GM23338 (cell line): ENCODE results near the gene AKR1B1. TPM values are rescaled to one million over a fixed set of nuclear protein-coding genes. Genes with fewer than 3 reads are reported as not detected.

Experiments used
- ATAC-seq: fragments of 200-7000 bp; cut with Tn5 transposase; 3 replicates; pipeline ENCODE4 v1.9.1; 2020
- DNase-seq: peaks from one replicate; pipeline ENCODE4 v3.0.0-alpha.2; 2015; ENCODE audit warnings: low spot score
- H2AFZ ChIP-seq: fragments of 200-600 bp; sonication (generic); 2 replicates; pipeline ENCODE4 v1.8.0; 2016; ENCODE audit warnings: antibody characterized with exemption, mild to moderate bottlenecking, moderate library complexity
- H3F3A ChIP-seq: fragments of 200-600 bp; sonication (generic); replicated peaks from 2 replicates; pipeline ENCODE4 v1.8.0; 2017; ENCODE audit warnings: antibody characterized with exemption, mixed run types, low read depth
- H3K27ac ChIP-seq: fragments of 200-600 bp; sonication (generic); 2 replicates; pipeline ENCODE4 v1.6.1; 2016; ENCODE audit warnings: low read depth
- H3K27me3 ChIP-seq: fragments of 200-600 bp; sonication (generic); 2 replicates; pipeline ENCODE4 v1.8.0; 2016; ENCODE audit warnings: mild to moderate bottlenecking, mixed run types, moderate library complexity; ENCODE audit not compliant: insufficient read depth
- H3K36me3 ChIP-seq: fragments of 200-600 bp; sonication (generic); 2 replicates; pipeline ENCODE4 v1.8.0; 2016; ENCODE audit warnings: mild to moderate bottlenecking; ENCODE audit not compliant: insufficient read depth
- H3K4me1 ChIP-seq: fragments of 200-600 bp; sonication (generic); 2 replicates; pipeline ENCODE4 v1.8.0; 2016; ENCODE audit warnings: mild to moderate bottlenecking, moderate library complexity; ENCODE audit not compliant: insufficient read depth
- H3K4me2 ChIP-seq: fragments of 200-600 bp; sonication (generic); 2 replicates; pipeline ENCODE4 v1.7.1; 2017; ENCODE audit warnings: mixed run types
- H3K4me3 ChIP-seq: fragments of 200-600 bp; sonication (generic); 2 replicates; pipeline ENCODE4 v1.6.1; 2016; ENCODE audit warnings: mixed run types
- H3K79me2 ChIP-seq: fragments of 200-600 bp; sonication (generic); replicated peaks from 2 replicates; pipeline ENCODE4 v1.8.0; 2017; ENCODE audit warnings: mild to moderate bottlenecking; ENCODE audit not compliant: insufficient read depth
- H3K9me2 ChIP-seq: fragments of 200-600 bp; sonication (generic); 2 replicates; pipeline ENCODE4 v1.8.0; 2017; ENCODE audit not compliant: insufficient read depth
- H4K20me1 ChIP-seq: fragments of 200-600 bp; sonication (generic); replicated peaks from 2 replicates; pipeline ENCODE4 v1.8.0; 2017; ENCODE audit warnings: mild to moderate bottlenecking; ENCODE audit not compliant: insufficient read depth
- H3K27ac Mint-ChIP-seq: 2 replicates; pipeline ENCODE4 v1.8.0; 2020; ENCODE audit warnings: inconsistent platforms, mild to moderate bottlenecking, moderate library complexity, mixed read lengths
- H3K27me3 Mint-ChIP-seq: 3 replicates; pipeline ENCODE4 v1.8.0; 2022; ENCODE audit warnings: low read depth, mild to moderate bottlenecking, moderate library complexity, mixed read lengths, inconsistent platforms; ENCODE audit not compliant: insufficient read depth, poor library complexity
- H3K36me3 Mint-ChIP-seq: 3 replicates; pipeline ENCODE4 v1.8.0; 2021; ENCODE audit warnings: low read depth, mild to moderate bottlenecking, inconsistent platforms, moderate library complexity, mixed read lengths
- H3K4me1 Mint-ChIP-seq: 3 replicates; pipeline ENCODE4 v1.8.0; 2020; ENCODE audit warnings: mild to moderate bottlenecking, inconsistent platforms, mixed read lengths
- H3K4me3 Mint-ChIP-seq: 3 replicates; pipeline ENCODE4 v1.8.0; 2021; ENCODE audit warnings: moderate library complexity, mild to moderate bottlenecking, inconsistent platforms, mixed read lengths
- H3K9me3 Mint-ChIP-seq: 3 replicates; pipeline ENCODE4 v1.8.0; 2020; ENCODE audit warnings: moderate library complexity, mild to moderate bottlenecking, inconsistent platforms, mixed read lengths
- CREB1 ChIP-seq: fragments of 250-450 bp; sonication (Bioruptor Pico); IDR thresholded peaks from 2 replicates; pipeline ENCODE4 v1.5.0; 2020; ENCODE audit warnings: low read depth, mild to moderate bottlenecking, moderate library complexity
- ETS1 ChIP-seq: IDR thresholded peaks from 2 replicates; pipeline ENCODE4 v1.6.1; 2016; ENCODE audit warnings: antibody characterized with exemption
- EZH2phosphoT487 ChIP-seq: fragments of 200-600 bp; sonication (generic); IDR thresholded peaks from one replicate; pipeline ENCODE4 v1.8.1; 2018; ENCODE audit warnings: antibody characterized with exemption; ENCODE audit not compliant: unreplicated experiment
- NANOG ChIP-seq: IDR thresholded peaks from 2 replicates; pipeline ENCODE4 v1.6.1; 2016; ENCODE audit warnings: antibody characterized with exemption, borderline replicate concordance
- REST ChIP-seq: IDR thresholded peaks from one replicate; pipeline ENCODE4 v1.6.1; 2018; ENCODE audit warnings: antibody characterized with exemption; ENCODE audit not compliant: unreplicated experiment
- STAT1 ChIP-seq: IDR thresholded peaks from one replicate; pipeline ENCODE4 v1.6.1; 2016; ENCODE audit warnings: antibody characterized with exemption; ENCODE audit not compliant: unreplicated experiment
- polyA plus RNA-seq: library from polyadenylated mRNA; unstranded; fragments of >200 nt; fragmentation: Nextera tagmentation; extraction: Ambion mirVana; gene quantifications from 2 replicates; pipeline ENCODE4 v1.2.1, GENCODE V29; 2016
- total RNA-seq: library from RNA; depleted of rRNA; stranded (reverse); fragments of >200 nt; shearing (Covaris generic); gene quantifications from 2 replicates; pipeline ENCODE4 v1.2.3, GENCODE V29; 2014
- TF ChIP-seq, protein P1 (sequence below): fragments of 250-450 bp; sonication (Bioruptor Pico); IDR thresholded peaks from 2 replicates; pipeline ENCODE4 v1.5.0; 2020; ENCODE audit warnings: mild to moderate bottlenecking, moderate library complexity

The AKR1B1 gene
- total and polyA plus RNA-seq, 2 experiments from 2014 or later = 132 to 154 TPM

GRCh38 chr7:134452991-134453473 is 5.9 kb downstream of the AKR1B1 start:
- Mint-ChIP-seq H3K27ac (peak overlapping the region; percentile 70; the same call in 1 of the 2 replicates), H3K4me3 (no peak overlapping the region), H3K36me3 (peaks cover 64% of the 10 kb centered on the region), H3K9me3 (no peaks in the 10 kb centered on the region), H3K4me1 (peaks cover 21% of the 10 kb centered on the region; the same call in 2 of the 3 replicates), H3K27me3 (peaks cover 3% of the 10 kb centered on the region)
- H3K9me2 ChIP-seq = no peaks in the 10 kb centered on the region
- ATAC-seq (no peak), DNase-seq (no peak)
- no peak for TF ChIP-seq CREB1
- no peak for TF ChIP-seq EZH2phosphoT487
- TF ChIP-seq NANOG = no peak
- H3K27ac ChIP-seq = no peak overlapping the region
- no peak overlapping the region for H3K4me2 ChIP-seq
- peaks cover 29% of the 10 kb centered on the region; the same call in 1 of the 2 replicates for H3K36me3 ChIP-seq
- no peak overlapping the region for H3K4me3 ChIP-seq
- no peaks in the 10 kb centered on the region for H3F3A ChIP-seq
- H3K27me3 ChIP-seq = no peaks in the 10 kb centered on the region
- H4K20me1 ChIP-seq = peaks cover 18% of the 10 kb centered on the region
- H2AFZ ChIP-seq = no peak overlapping the region
- peaks cover 60% of the 10 kb centered on the region for H3K79me2 ChIP-seq
- no peaks in the 10 kb centered on the region; the same call in 1 of the 2 replicates for H3K4me1 ChIP-seq

- H3K27ac Mint-ChIP-seq = 0 out of 2 replicates have a peak overlapping the region, but pooled peaks have one; percentile 70
- Histone ChIP-seq H3K4me1 (no peaks in the 10 kb centered on the region; the same call in 1 of the 2 replicates), H3K9me2 (no peaks in the 10 kb centered on the region), H3F3A (no peaks in the 10 kb centered on the region), H4K20me1 (peaks cover 16% of the 10 kb centered on the region), H3K4me2 (no peak overlapping the region), H3K27ac (no peak overlapping the region), H3K79me2 (peaks cover 54% of the 10 kb centered on the region), H3K27me3 (no peaks in the 10 kb centered on the region), H3K36me3 (peaks cover 35% of the 10 kb centered on the region; the same call in 1 of the 2 replicates), H3K4me3 (no peak overlapping the region), H2AFZ (no peak overlapping the region)
- no peak for ATAC-seq
- no peak overlapping the region for H3K4me3 Mint-ChIP-seq
- H3K9me3 Mint-ChIP-seq = no peaks in the 10 kb centered on the region
- peaks cover 15% of the 10 kb centered on the region; the same call in 2 of the 3 replicates for H3K4me1 Mint-ChIP-seq
- peaks cover 2% of the 10 kb centered on the region for H3K27me3 Mint-ChIP-seq
- no peak for DNase-seq
- H3K36me3 Mint-ChIP-seq = peaks cover 68% of the 10 kb centered on the region
- TF ChIP-seq ETS1 (no peak), REST (no peak), CREB1 (no peak), STAT1 (no peak), NANOG (no peak)
- TF ChIP-seq, protein P1, sequence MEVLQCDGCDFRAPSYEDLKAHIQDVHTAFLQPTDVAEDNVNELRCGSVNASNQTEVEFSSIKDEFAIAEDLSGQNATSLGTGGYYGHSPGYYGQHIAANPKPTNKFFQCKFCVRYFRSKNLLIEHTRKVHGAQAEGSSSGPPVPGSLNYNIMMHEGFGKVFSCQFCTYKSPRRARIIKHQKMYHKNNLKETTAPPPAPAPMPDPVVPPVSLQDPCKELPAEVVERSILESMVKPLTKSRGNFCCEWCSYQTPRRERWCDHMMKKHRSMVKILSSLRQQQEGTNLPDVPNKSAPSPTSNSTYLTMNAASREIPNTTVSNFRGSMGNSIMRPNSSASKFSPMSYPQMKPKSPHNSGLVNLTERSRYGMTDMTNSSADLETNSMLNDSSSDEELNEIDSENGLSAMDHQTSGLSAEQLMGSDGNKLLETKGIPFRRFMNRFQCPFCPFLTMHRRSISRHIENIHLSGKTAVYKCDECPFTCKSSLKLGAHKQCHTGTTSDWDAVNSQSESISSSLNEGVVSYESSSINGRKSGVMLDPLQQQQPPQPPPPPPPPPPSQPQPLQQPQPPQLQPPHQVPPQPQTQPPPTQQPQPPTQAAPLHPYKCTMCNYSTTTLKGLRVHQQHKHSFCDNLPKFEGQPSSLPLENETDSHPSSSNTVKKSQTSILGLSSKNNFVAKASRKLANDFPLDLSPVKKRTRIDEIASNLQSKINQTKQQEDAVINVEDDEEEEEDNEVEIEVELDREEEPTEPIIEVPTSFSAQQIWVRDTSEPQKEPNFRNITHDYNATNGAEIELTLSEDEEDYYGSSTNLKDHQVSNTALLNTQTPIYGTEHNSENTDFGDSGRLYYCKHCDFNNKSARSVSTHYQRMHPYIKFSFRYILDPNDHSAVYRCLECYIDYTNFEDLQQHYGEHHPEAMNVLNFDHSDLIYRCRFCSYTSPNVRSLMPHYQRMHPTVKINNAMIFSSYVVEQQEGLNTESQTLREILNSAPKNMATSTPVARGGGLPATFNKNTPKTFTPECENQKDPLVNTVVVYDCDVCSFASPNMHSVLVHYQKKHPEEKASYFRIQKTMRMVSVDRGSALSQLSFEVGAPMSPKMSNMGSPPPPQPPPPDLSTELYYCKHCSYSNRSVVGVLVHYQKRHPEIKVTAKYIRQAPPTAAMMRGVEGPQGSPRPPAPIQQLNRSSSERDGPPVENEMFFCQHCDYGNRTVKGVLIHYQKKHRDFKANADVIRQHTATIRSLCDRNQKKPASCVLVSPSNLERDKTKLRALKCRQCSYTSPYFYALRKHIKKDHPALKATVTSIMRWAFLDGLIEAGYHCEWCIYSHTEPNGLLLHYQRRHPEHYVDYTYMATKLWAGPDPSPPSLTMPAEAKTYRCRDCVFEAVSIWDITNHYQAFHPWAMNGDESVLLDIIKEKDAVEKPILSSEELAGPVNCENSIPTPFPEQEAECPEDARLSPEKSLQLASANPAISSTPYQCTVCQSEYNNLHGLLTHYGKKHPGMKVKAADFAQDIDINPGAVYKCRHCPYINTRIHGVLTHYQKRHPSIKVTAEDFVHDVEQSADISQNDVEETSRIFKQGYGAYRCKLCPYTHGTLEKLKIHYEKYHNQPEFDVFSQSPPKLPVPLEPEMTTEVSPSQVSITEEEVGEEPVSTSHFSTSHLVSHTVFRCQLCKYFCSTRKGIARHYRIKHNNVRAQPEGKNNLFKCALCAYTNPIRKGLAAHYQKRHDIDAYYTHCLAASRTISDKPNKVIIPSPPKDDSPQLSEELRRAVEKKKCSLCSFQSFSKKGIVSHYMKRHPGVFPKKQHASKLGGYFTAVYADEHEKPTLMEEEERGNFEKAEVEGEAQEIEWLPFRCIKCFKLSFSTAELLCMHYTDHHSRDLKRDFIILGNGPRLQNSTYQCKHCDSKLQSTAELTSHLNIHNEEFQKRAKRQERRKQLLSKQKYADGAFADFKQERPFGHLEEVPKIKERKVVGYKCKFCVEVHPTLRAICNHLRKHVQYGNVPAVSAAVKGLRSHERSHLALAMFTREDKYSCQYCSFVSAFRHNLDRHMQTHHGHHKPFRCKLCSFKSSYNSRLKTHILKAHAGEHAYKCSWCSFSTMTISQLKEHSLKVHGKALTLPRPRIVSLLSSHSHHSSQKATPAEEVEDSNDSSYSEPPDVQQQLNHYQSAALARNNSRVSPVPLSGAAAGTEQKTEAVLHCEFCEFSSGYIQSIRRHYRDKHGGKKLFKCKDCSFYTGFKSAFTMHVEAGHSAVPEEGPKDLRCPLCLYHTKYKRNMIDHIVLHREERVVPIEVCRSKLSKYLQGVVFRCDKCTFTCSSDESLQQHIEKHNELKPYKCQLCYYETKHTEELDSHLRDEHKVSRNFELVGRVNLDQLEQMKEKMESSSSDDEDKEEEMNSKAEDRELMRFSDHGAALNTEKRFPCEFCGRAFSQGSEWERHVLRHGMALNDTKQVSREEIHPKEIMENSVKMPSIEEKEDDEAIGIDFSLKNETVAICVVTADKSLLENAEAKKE = no peak
Measured at GRCh38 chr7:134452419-134452838, 6.5 kb downstream of the AKR1B1 start.
